ENCODE data around the gene SLC4A1AP.

The SLC4A1AP gene

DNA sequence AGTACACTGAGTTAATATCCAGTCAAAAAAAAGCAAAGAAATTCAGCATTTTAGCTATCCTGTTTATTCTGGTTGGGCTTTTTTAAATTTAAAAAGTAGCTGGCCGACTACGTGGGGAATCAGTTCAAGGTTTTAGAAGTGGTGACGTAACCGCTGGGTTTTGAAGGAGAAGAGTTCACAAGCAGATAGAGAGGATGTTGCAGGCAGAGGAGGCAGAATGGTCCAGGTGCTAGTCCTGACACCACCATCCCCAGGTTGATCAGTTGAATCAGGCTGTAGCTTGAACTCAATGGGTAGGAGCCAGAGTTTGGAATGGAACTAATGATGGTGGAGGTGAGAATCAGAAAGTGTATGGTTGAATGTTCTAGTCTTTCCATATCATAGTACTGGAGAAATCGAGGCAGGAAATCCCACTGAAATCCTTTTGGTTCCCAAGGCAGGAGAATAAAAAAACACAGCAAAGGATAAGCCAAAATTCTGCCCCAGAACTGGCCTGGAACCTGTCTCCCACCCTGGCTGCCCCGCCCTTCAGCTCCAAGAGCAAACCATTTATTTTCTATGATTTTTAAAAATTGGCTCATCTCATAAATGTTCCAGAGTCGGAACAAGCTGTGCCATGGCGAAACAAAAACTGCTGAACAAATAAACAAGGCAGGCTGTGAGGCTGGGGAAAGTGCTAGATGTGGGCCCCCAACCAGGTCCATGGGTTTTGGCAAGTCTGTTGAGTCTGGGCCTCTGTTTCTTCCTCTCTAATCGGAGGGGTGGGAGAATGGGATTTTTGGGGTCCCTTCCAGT lies 44.0 kb downstream of the SLC4A1AP start:
- H3K4me1 ChIP-seq (ENCODE audit: control insufficient read depth, insufficient read depth, low read length) = peaks cover 10% of the 10 kb centered on the region
- no peak overlapping the region for H3K9ac ChIP-seq (ENCODE audit: low read depth, low read length)
- H3K36me3 ChIP-seq (ENCODE audit: control insufficient read depth, insufficient read depth, low read length) = no peaks in the 10 kb centered on the region
- H3K4me3 ChIP-seq (ENCODE audit: low read depth, low read length) = no peak overlapping the region
- H3K9me3 ChIP-seq (ENCODE audit: control insufficient read depth, insufficient read depth, low read length) = no peaks in the 10 kb centered on the region
- H3K27me3 ChIP-seq (ENCODE audit: control insufficient read depth, insufficient read depth, low read length) = no peaks in the 10 kb centered on the region

DNA sequence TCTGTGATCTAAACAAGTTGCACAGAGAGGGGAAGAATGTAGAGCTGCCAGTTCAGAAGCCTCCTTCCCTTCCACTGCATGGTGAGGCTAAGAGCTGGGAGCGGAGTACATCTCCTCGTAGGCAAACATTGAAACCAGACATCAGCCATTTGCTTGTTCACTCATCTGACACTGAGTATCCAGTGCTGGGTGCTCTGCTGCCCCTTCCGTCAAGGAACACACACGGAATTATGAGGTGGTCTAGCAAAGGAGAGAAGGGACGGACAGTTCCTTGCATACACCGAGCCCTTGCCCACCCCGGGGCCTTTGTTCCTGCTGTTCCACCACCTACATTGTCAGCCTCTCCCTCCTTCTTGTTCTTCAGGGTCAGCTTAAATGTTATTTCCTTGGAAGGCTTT lies 44.6 kb downstream of the SLC4A1AP start:
- no peaks in the 10 kb centered on the region for H3K9me3 ChIP-seq (ENCODE audit: control insufficient read depth, insufficient read depth, low read length)

DNA sequence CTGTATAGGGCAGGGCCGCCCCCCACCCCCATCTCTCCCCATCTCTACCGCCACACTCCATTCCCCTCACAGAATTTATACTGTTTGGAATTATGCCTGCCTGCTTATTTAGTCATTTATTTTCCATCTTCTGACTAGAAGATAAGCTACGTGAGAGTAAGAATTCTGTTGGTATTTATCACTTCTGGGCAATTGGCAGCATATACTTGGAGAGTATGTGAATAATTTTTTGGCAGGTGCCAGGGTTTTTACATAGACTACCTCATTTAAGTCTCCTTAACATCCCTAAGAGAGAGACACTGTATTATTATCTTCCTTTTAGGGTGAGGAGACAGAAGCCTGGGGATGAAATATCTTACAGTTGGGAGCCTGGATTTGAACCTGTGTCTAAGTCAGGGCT lies 45.0 kb downstream of the SLC4A1AP start:
- peaks cover 6% of the 10 kb centered on the region for H3K4me1 ChIP-seq (ENCODE audit: control insufficient read depth, insufficient read depth, low read length)
- H3K36me3 ChIP-seq (ENCODE audit: control insufficient read depth, insufficient read depth, low read length) = no peaks in the 10 kb centered on the region
- no peaks in the 10 kb centered on the region for H3K27me3 ChIP-seq (ENCODE audit: control insufficient read depth, insufficient read depth, low read length)
- H3K9me3 ChIP-seq (ENCODE audit: control insufficient read depth, insufficient read depth, low read length) = no peaks in the 10 kb centered on the region
- no peak overlapping the region for H3K4me3 ChIP-seq (ENCODE audit: low read depth, low read length)
- no peak overlapping the region for H3K9ac ChIP-seq (ENCODE audit: low read depth, low read length)

More for the DNA sequence above, 44.6 kb downstream of the SLC4A1AP start:
- Histone ChIP-seq H3K36me3 (ENCODE audit: control insufficient read depth, insufficient read depth, low read length) (no peaks in the 10 kb centered on the region), H3K27me3 (ENCODE audit: control insufficient read depth, insufficient read depth, low read length) (no peaks in the 10 kb centered on the region), H3K4me1 (ENCODE audit: control insufficient read depth, insufficient read depth, low read length) (peaks cover 10% of the 10 kb centered on the region), H3K9ac (ENCODE audit: low read depth, low read length) (no peak overlapping the region), H3K4me3 (ENCODE audit: low read depth, low read length) (no peak overlapping the region)

DNA sequence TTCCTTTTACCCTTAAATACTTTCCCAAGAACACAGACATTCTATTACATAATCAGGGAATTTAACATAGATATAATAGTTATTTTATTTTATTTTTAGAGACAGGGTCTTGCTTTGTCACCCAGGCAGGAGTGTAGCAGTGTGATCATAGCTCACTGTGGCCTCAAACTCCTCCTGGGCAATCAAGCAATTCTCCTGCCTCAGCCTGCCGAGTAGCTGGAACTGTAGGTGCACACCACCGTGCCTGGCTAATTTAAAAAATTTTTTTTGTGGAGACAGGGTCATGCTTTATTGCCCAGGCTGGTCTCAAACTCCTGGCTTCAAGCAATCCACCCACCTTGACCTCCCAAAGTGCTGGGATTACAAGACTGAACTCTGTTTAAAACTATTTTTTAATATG lies 45.6 kb downstream of the SLC4A1AP start:
- Histone ChIP-seq H3K36me3 (ENCODE audit: control insufficient read depth, insufficient read depth, low read length) (no peaks in the 10 kb centered on the region), H3K27me3 (ENCODE audit: control insufficient read depth, insufficient read depth, low read length) (peaks cover 2% of the 10 kb centered on the region), H3K9me3 (ENCODE audit: control insufficient read depth, insufficient read depth, low read length) (no peaks in the 10 kb centered on the region), H3K9ac (ENCODE audit: low read depth, low read length) (no peak overlapping the region), H3K4me1 (ENCODE audit: control insufficient read depth, insufficient read depth, low read length) (peaks cover 6% of the 10 kb centered on the region), H3K4me3 (ENCODE audit: low read depth, low read length) (no peak overlapping the region)

DNA sequence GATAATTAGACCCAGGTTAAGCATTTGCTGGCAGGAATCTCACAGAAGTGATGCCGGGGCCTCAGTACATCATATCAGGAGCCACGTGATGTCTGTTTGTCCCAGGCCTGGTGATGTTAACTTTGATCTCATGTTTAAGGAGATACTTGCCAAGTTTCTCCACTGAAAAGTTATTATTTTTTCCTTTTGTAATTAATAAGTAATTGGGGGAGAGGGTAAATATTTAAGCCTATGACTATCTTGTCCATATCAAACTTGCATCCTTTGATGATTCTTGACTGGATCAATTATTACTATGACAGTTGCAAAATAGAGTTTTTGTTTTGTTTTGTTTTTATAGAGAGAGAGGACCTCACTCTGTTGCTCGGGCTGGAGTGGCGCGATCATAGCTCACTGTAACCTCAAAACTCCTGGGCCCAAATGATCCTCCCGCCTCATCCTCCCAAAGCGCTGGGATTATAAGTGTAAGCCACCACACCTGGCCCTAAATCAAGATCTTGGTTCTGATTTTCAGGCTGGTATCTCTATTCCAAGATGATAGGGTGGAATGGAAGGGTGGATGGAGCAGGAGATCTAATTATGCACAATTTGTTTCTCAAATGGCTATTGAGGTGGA lies 46.4 kb downstream of the SLC4A1AP start:
- Histone ChIP-seq H3K4me1 (ENCODE audit: control insufficient read depth, insufficient read depth, low read length) (peaks cover 6% of the 10 kb centered on the region), H3K4me3 (ENCODE audit: low read depth, low read length) (no peak overlapping the region), H3K9ac (ENCODE audit: low read depth, low read length) (no peak overlapping the region), H3K9me3 (ENCODE audit: control insufficient read depth, insufficient read depth, low read length) (no peaks in the 10 kb centered on the region), H3K27me3 (ENCODE audit: control insufficient read depth, insufficient read depth, low read length) (peaks cover 2% of the 10 kb centered on the region), H3K36me3 (ENCODE audit: control insufficient read depth, insufficient read depth, low read length) (no peaks in the 10 kb centered on the region)

DNA sequence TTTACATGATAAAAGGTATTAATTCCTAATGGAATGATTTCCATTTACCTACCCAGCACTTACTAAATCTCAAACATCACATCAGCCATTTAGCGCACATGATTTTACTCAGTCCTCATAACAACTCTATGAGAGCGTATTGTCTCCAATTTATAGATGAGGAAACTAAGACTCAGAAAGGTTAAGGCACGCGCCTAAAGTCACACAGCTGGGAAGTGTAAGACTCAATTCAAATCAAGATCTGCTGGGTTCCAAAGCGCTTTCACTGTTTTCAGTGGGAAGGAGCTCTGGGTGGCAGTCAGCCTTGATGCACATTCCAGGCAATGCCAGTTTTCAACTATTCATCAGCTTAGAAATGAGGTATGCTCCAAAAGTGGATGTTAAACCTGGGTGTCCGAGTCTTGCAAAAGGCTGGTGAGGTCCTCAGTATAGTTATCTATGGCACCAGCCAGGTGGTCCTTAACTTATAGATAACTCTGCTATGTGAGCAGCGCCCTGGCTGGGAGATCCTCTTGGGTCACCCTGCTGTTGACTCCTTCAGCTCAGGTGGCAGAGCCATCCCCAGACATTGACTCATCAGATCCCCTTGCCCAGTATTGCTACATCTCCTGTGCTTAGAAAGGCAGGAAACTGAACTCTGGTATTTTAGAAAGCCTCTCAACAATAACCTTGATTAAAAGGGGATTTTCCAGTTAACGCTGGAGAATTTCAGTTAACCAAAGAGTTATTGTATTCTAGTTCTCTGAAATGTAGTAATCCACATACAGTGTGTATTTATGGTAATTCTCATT lies 47.1 kb downstream of the SLC4A1AP start:
- H3K9me3 ChIP-seq (ENCODE audit: control insufficient read depth, insufficient read depth, low read length) = no peaks in the 10 kb centered on the region
- H3K4me3 ChIP-seq (ENCODE audit: low read depth, low read length) = no peak overlapping the region

DNA sequence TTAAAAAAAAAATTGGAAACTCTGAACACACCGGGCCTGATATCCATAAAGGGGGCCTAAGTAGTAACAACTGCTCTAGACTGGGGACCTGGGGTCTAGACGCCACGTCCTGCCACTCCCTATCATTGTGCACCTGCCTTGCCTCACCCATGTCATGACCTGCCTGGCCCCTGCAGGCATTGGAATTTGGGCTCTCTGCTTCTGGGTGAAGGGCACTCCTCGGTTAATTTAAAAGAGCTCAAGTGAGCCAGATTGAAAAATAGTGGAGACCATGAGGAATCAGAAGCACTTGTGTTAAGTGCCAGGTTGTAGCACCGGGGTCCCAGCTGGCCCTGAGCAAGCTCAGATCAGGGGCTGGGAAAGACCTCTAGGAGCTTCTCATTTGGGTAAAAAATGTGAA lies 48.1 kb downstream of the SLC4A1AP start:
- H3K36me3 ChIP-seq (ENCODE audit: control insufficient read depth, insufficient read depth, low read length) = no peaks in the 10 kb centered on the region
- no peaks in the 10 kb centered on the region for H3K4me1 ChIP-seq (ENCODE audit: control insufficient read depth, insufficient read depth, low read length)
- no peak overlapping the region for H3K9ac ChIP-seq (ENCODE audit: low read depth, low read length)
- H3K9me3 ChIP-seq (ENCODE audit: control insufficient read depth, insufficient read depth, low read length) = no peaks in the 10 kb centered on the region
- H3K4me3 ChIP-seq (ENCODE audit: low read depth, low read length) = no peak overlapping the region
- peaks cover 2% of the 10 kb centered on the region for H3K27me3 ChIP-seq (ENCODE audit: control insufficient read depth, insufficient read depth, low read length)

More for the DNA sequence above, 47.1 kb downstream of the SLC4A1AP start:
- peaks cover 5% of the 10 kb centered on the region for H3K4me1 ChIP-seq (ENCODE audit: control insufficient read depth, insufficient read depth, low read length)
- no peaks in the 10 kb centered on the region for H3K36me3 ChIP-seq (ENCODE audit: control insufficient read depth, insufficient read depth, low read length)
- H3K27me3 ChIP-seq (ENCODE audit: control insufficient read depth, insufficient read depth, low read length) = peaks cover 2% of the 10 kb centered on the region
- H3K9ac ChIP-seq (ENCODE audit: low read depth, low read length) = no peak overlapping the region

DNA sequence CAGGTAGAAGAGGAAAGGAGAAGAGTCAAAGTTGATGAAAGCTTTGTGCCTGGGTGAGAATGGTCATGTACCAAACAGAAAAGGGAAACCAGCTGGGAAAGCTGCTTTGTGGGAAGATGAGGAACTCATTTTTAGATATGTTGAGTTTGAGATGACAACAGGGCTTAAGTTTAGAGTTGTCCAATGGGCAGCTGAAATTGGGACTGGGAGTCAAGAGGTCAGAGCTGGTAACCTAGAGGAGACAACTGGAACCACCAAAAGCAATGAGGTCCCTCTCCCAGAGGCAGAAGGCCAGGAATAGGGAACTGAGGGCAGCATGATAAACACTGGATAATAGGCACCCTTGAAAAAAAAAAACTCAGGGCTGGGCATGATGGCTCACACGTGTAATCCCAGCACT lies 48.8 kb downstream of the SLC4A1AP start:
- no peaks in the 10 kb centered on the region for H3K4me1 ChIP-seq (ENCODE audit: control insufficient read depth, insufficient read depth, low read length)
- no peak overlapping the region for H3K4me3 ChIP-seq (ENCODE audit: low read depth, low read length)
- H3K9me3 ChIP-seq (ENCODE audit: control insufficient read depth, insufficient read depth, low read length) = no peaks in the 10 kb centered on the region

DNA sequence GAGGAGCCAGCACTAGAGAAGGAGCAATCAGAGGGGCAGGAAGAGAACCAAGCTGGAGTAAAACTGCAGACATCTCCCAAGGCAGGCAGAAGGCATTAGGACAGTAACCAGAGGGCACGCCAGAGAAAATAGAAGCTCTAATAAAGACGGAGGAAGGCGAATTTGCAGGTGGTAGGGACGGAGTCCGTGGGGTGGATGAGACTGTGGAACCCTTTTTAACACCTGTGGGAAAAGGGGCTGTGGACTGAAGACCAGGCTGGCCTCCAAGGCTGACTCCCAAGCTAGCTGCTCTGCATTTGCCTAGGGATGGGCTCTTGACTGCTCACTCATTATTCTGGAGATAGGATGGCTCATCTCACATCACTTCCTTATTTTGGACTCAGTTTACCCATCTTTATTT lies 49.5 kb downstream of the SLC4A1AP start:
- Histone ChIP-seq H3K4me1 (ENCODE audit: control insufficient read depth, insufficient read depth, low read length) (no peaks in the 10 kb centered on the region), H3K36me3 (ENCODE audit: control insufficient read depth, insufficient read depth, low read length) (no peaks in the 10 kb centered on the region), H3K4me3 (ENCODE audit: low read depth, low read length) (no peak overlapping the region), H3K9ac (ENCODE audit: low read depth, low read length) (no peak overlapping the region), H3K9me3 (ENCODE audit: control insufficient read depth, insufficient read depth, low read length) (no peaks in the 10 kb centered on the region), H3K27me3 (ENCODE audit: control insufficient read depth, insufficient read depth, low read length) (peaks cover 7% of the 10 kb centered on the region)

More for the DNA sequence above, 48.8 kb downstream of the SLC4A1AP start:
- H3K27me3 ChIP-seq (ENCODE audit: control insufficient read depth, insufficient read depth, low read length) = peaks cover 7% of the 10 kb centered on the region
- no peaks in the 10 kb centered on the region for H3K36me3 ChIP-seq (ENCODE audit: control insufficient read depth, insufficient read depth, low read length)
- no peak overlapping the region for H3K9ac ChIP-seq (ENCODE audit: low read depth, low read length)

DNA sequence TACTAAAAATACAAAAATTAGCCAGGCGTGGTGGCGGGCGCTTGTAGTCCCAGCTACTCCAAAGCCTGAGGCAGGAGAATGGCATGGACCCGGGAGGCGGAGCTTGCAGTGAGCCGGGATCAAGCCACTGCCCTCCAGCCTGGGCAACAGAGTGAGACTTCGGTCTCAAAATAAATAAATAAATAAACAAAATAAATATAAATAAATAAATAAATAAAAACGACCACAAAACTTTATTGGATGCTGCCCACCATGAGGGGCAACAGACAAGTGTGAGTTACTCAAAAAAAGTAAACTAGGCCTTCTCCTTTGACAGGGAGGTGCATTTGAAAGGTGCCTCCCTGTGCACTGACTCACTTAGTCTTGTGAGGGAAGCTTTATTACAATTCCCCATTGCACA lies 50.4 kb downstream of the SLC4A1AP start:
- Histone ChIP-seq H3K36me3 (ENCODE audit: control insufficient read depth, insufficient read depth, low read length) (no peaks in the 10 kb centered on the region), H3K4me3 (ENCODE audit: low read depth, low read length) (no peak overlapping the region), H3K9me3 (ENCODE audit: control insufficient read depth, insufficient read depth, low read length) (no peaks in the 10 kb centered on the region), H3K27me3 (ENCODE audit: control insufficient read depth, insufficient read depth, low read length) (peaks cover 7% of the 10 kb centered on the region), H3K9ac (ENCODE audit: low read depth, low read length) (no peak overlapping the region), H3K4me1 (ENCODE audit: control insufficient read depth, insufficient read depth, low read length) (no peaks in the 10 kb centered on the region)

DNA sequence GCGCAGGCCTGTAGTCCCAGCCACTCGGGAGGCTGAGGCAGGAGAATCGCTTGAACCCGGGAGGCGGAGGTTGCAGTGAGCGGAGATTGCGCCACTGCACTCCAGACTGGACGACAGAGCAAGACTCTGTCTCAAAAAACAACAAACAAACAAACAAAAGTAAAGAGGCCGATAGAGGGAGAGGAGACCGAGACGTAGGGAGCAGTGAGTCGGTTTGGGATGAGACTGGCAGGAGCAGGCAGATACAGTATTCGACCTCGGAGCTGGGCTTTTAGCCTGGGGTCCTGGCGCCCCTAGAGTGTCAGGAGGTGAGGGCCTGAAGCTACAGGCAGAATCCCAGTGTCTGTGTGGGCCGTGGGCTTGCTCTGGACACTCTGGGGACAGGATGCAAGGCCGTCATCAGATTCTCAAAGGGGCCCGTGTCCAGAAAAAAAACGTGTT lies 51.2 kb downstream of the SLC4A1AP start:
- Histone ChIP-seq H3K4me3 (ENCODE audit: low read depth, low read length) (peak overlapping the region; percentile 83), H3K9ac (ENCODE audit: low read depth, low read length) (peak overlapping the region; percentile 65), H3K27me3 (ENCODE audit: control insufficient read depth, insufficient read depth, low read length) (peaks cover 7% of the 10 kb centered on the region), H3K36me3 (ENCODE audit: control insufficient read depth, insufficient read depth, low read length) (no peaks in the 10 kb centered on the region), H3K4me1 (ENCODE audit: control insufficient read depth, insufficient read depth, low read length) (no peaks in the 10 kb centered on the region), H3K9me3 (ENCODE audit: control insufficient read depth, insufficient read depth, low read length) (no peaks in the 10 kb centered on the region)

All from iPS-15b (cell line).